Loucy (cell line): Measurements from ENCODE around the gene LFNG.

ENCODE experiments used
- H2AFZ ChIP-seq: fragments of 200-600 bp; sonication (generic); 2 replicates; pipeline ENCODE4 v1.6.0; 2016; ENCODE audit warnings: antibody characterized with exemption, mild to moderate bottlenecking, low read length, moderate library complexity
- H3F3A ChIP-seq: fragments of 200-600 bp; 2 replicates; pipeline ENCODE4 v1.6.0; 2016; ENCODE audit warnings: antibody characterized with exemption, low read depth, mild to moderate bottlenecking
- H3K27me3 ChIP-seq: fragments of 200-600 bp; sonication (generic); 2 replicates; pipeline ENCODE4 v1.6.1; 2014; ENCODE audit warnings: low read length, mild to moderate bottlenecking; ENCODE audit not compliant: insufficient read depth, poor library complexity, severe bottlenecking
- H3K36me3 ChIP-seq: fragments of 200-600 bp; sonication (generic); 2 replicates; pipeline ENCODE4 v1.6.1; 2016; ENCODE audit warnings: low read length; ENCODE audit not compliant: insufficient read depth
- H3K4me1 ChIP-seq: fragments of 200-600 bp; sonication (generic); 2 replicates; pipeline ENCODE4 v1.5.1; 2014; ENCODE audit warnings: low read length, mild to moderate bottlenecking; ENCODE audit not compliant: insufficient read depth, poor library complexity, severe bottlenecking
- H3K4me2 ChIP-seq: fragments of 200-600 bp; sonication (generic); 2 replicates; pipeline ENCODE4 v1.6.0; 2014; ENCODE audit warnings: antibody characterized with exemption, low read length, low read depth, mild to moderate bottlenecking; ENCODE audit not compliant: poor library complexity, severe bottlenecking
- H3K4me3 ChIP-seq: fragments of 200-600 bp; sonication (generic); 2 replicates; pipeline ENCODE4 v1.5.1; 2014; ENCODE audit warnings: low read length, mild to moderate bottlenecking, mixed read lengths; ENCODE audit not compliant: poor library complexity, severe bottlenecking
- H3K79me2 ChIP-seq: fragments of 200-600 bp; sonication (generic); 2 replicates; pipeline ENCODE4 v1.6.1; 2014; ENCODE audit warnings: low read length; ENCODE audit not compliant: insufficient read depth
- H3K9ac ChIP-seq: fragments of 200-600 bp; sonication (generic); 2 replicates; pipeline ENCODE4 v1.6.0; 2014; ENCODE audit warnings: mild to moderate bottlenecking, low read depth, low read length, moderate library complexity; ENCODE audit not compliant: poor library complexity, severe bottlenecking
- H3K9me2 ChIP-seq: fragments of 200-600 bp; sonication (generic); replicated peaks from 2 replicates; pipeline ENCODE4 v1.6.1; 2016; ENCODE audit warnings: low read depth, low read length, mixed read lengths
- H3K9me3 ChIP-seq: fragments of 200-600 bp; sonication (generic); 2 replicates; pipeline ENCODE4 v1.6.1; 2014; ENCODE audit warnings: mild to moderate bottlenecking, antibody characterized with exemption, low read length, low read depth; ENCODE audit not compliant: insufficient read depth
- H4K20me1 ChIP-seq: fragments of 200-600 bp; sonication (generic); 2 replicates; pipeline ENCODE4 v1.6.0; 2014; ENCODE audit warnings: antibody characterized with exemption, low read length, mild to moderate bottlenecking; ENCODE audit not compliant: insufficient read depth, poor library complexity, severe bottlenecking
- EZH2phosphoT487 ChIP-seq: fragments of 200-600 bp; IDR thresholded peaks from 2 replicates; pipeline ENCODE4 v1.6.1; 2018; ENCODE audit warnings: antibody characterized with exemption, mild to moderate bottlenecking, moderate library complexity, borderline replicate concordance
- TF ChIP-seq, protein P1 (sequence below): fragments of 200-600 bp; sonication (generic); conservative IDR thresholded peaks from 2 replicates; pipeline ENCODE4 v1.5.1; 2014; ENCODE audit warnings: mild to moderate bottlenecking, antibody characterized with exemption, low read length

LFNG gene

DNA sequence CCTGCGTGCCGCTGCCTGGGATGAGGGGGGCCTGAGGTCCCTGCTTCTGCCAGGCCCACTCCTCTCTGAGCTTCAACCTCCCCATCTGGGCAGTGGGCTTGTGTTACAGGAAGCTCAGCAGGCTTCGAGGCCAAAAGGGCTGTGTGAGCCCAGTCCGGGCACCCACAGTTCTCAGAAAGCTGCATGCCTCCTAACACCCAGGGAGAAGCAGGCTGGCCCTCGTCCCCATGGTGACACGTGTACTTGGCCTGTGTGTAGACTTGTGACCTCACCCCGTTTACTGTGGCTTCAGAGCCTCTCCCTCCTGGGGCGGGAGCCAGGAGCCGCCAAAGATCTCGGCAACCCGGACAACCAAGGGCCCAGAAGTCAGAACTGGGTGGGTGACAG, 41.2 kb upstream of the LFNG start:
- Histone ChIP-seq H3K4me1 (peaks cover 17% of the 10 kb centered on the region), H2AFZ (no peak overlapping the region), H3K79me2 (no peaks in the 10 kb centered on the region), H3K4me2 (peak overlapping the region; percentile 76), H3K9me3 (no peaks in the 10 kb centered on the region), H3K9ac (no peak overlapping the region), H4K20me1 (no peaks in the 10 kb centered on the region), H3K36me3 (no peaks in the 10 kb centered on the region), H3F3A (no peaks in the 10 kb centered on the region), H3K27me3 (no peaks in the 10 kb centered on the region), H3K9me2 (no peaks in the 10 kb centered on the region), H3K4me3 (no peak overlapping the region)
- no peak for TF ChIP-seq EZH2phosphoT487
- TF ChIP-seq, protein P1, sequence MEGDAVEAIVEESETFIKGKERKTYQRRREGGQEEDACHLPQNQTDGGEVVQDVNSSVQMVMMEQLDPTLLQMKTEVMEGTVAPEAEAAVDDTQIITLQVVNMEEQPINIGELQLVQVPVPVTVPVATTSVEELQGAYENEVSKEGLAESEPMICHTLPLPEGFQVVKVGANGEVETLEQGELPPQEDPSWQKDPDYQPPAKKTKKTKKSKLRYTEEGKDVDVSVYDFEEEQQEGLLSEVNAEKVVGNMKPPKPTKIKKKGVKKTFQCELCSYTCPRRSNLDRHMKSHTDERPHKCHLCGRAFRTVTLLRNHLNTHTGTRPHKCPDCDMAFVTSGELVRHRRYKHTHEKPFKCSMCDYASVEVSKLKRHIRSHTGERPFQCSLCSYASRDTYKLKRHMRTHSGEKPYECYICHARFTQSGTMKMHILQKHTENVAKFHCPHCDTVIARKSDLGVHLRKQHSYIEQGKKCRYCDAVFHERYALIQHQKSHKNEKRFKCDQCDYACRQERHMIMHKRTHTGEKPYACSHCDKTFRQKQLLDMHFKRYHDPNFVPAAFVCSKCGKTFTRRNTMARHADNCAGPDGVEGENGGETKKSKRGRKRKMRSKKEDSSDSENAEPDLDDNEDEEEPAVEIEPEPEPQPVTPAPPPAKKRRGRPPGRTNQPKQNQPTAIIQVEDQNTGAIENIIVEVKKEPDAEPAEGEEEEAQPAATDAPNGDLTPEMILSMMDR = no peak

DNA sequence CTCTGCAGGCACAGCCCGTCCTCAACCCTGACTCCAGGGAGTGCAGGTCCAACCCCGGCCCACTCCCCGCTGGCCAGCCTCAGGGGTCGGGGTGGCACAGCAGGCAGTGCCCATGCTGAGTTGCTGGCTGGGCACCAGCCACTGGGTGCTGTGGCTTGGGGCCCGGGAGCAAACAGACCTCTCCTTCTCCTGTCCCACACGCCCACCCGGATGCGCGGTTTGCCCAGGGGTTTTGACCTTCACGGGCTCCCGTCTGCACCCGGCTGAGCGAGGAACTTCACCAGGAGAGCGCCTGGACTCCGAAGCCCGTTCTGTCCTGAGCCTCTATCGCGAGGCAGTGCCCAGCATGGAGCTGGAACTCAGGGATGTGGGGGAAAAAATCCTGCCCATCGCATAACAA, 40.8 kb upstream of the LFNG start:
- Histone ChIP-seq H3K36me3 (no peaks in the 10 kb centered on the region), H3K4me2 (no peak overlapping the region), H3K9me2 (no peaks in the 10 kb centered on the region), H3K4me1 (peaks cover 17% of the 10 kb centered on the region), H2AFZ (no peak overlapping the region), H3K9ac (no peak overlapping the region), H3K4me3 (no peak overlapping the region), H4K20me1 (no peaks in the 10 kb centered on the region), H3F3A (no peaks in the 10 kb centered on the region), H3K9me3 (no peaks in the 10 kb centered on the region), H3K27me3 (no peaks in the 10 kb centered on the region), H3K79me2 (no peaks in the 10 kb centered on the region)
- TF ChIP-seq, protein P1 = no peak
- TF ChIP-seq EZH2phosphoT487 = no peak

DNA sequence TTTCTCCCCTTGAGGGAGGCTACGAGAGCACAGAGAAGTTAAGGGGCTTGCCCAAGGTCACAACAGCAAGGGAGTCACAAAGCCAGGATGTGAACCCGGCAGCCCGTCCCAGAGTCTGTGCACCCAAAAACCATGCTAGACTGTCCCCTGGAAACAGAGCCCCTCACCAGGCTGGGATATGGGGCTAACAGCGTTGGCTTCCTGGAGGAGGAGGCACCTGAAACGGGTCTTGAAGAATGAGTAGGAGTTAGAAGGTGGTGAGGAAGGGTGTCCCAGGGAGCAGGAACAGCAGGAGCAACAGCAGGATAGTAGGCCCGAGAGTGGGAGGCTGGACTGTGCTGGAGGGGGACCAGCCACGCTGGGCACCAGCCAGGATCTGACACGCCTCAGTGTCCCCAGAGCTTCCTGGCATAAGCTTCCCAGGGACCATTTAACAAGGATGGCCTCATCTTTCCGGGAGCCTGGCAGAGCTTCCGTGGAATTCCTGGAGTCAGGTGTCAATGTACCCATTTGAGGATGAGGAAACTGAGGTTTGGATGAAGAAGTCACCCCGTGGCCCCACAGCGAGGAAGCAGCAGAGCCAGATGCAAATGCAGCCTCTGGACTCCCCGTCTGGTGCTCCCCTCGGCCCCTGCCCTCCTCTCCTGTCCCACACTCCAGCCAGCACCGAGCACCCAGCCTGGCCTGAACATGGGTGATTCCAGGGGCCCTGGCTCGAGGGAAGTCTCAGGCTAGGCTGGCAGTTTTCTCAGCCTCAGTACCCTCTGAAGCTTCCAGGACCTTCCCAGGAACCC, 40.1 kb upstream of the LFNG start:
- no peaks in the 10 kb centered on the region for H3K9me2 ChIP-seq
- H3K9me3 ChIP-seq = no peaks in the 10 kb centered on the region
- no peaks in the 10 kb centered on the region for H3K79me2 ChIP-seq
- H3K4me3 ChIP-seq = no peak overlapping the region
- no peaks in the 10 kb centered on the region for H3K36me3 ChIP-seq
- no peak overlapping the region for H3K4me2 ChIP-seq
- H2AFZ ChIP-seq = no peak overlapping the region
- H3K9ac ChIP-seq = no peak overlapping the region
- H3F3A ChIP-seq = no peaks in the 10 kb centered on the region
- H4K20me1 ChIP-seq = no peaks in the 10 kb centered on the region
- peaks cover 17% of the 10 kb centered on the region for H3K4me1 ChIP-seq
- TF ChIP-seq, protein P1 = no peak
- no peak for TF ChIP-seq EZH2phosphoT487
- no peaks in the 10 kb centered on the region for H3K27me3 ChIP-seq
